ENCODE data around the gene IFITM5. TPM values are rescaled to one million over a fixed set of nuclear protein-coding genes. Genes with fewer than 3 reads are reported as not detected.
"Not testable (repeated sequence)": the region's sequence is repeated elsewhere in the genome, so short reads cannot be mapped to it uniquely, and the experiment has no call there.

IFITM5 gene
- total RNA-seq, 4 donors from 2014 or later: not detected

- TF ChIP-seq CTCF (IDR thresholded peaks at IDR 0.05; ENCODE audit: low read depth): no peak
Measured at GRCh38 chr11:313787-314553, 14.6 kb upstream of the IFITM5 start, which contains the start of gene IFITM1. TSS of gene IFITM1 (plus strand) at chr11:314040. CDS start at chr11:314171, 131 bp downstream.

- TF ChIP-seq CTCF (IDR thresholded peaks at IDR 0.05; ENCODE audit: low read depth): no peak
Measured at GRCh38 chr11:313304-313786, 14.0 kb upstream of the IFITM5 start.

- TF ChIP-seq CTCF (IDR thresholded peaks at IDR 0.05; ENCODE audit: low read depth): no peak
Measured at GRCh38 chr11:312092-312816, 12.9 kb upstream of the IFITM5 start.

GRCh38 chr11:307766-308708, 8.7 kb upstream of the IFITM5 start, which contains the start of gene IFITM2:
TSS of gene IFITM2 (plus strand) at chr11:307816. CDS start at chr11:308193, 377 bp downstream.
- not testable (repeated sequence) for TF ChIP-seq CTCF (IDR thresholded peaks at IDR 0.05; ENCODE audit: low read depth)

DNA sequence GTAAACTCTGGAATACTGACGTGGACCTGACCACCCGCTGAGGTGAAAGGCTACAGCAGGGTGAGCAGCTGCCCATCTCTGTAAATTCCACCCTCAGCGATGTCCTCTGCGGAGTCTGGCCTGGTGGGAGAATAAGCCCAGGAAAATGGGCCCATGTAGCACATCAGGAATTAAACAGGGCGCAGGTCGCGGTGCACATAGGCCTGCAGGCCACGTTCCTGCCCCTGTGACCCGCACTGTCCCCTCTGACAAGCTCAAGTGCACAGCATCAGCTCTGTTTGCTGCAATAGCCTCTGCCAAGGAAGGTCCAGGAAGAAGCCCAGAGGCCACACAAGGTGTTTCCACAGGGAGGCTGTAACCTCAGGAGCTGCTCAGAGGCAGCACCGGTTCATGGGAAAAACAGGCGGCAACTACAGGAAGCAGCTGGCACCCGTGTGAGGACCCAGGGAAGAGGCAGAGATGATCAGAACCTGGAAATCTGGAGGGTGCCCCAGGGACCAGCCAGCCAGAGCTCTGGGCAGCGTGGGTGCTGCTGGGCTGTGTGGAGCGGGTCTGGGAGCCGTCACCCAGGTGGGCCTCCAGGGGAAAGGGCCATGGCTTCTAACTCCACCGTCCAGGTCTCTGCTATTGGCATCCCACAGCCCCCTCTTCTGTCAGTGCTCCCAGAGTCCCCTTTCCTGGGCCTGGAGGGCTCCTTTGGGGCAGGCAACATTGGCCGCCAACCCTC, 7.5 kb upstream of the IFITM5 start:
- TF ChIP-seq CTCF (IDR thresholded peaks at IDR 0.05; ENCODE audit: low read depth): no peak

GRCh38 chr11:305844-306211, 6.5 kb upstream of the IFITM5 start:
- no peak for TF ChIP-seq CTCF (IDR thresholded peaks at IDR 0.05; ENCODE audit: low read depth)
